Measurements from ENCODE around the gene WDR26. TPM values are rescaled to one million over a fixed set of nuclear protein-coding genes. Genes with fewer than 3 reads are reported as not detected.

The WDR26 gene
- total RNA-seq, 3 donors from 2014 or later, result 64.4 to 86.3 (median 67.4) TPM

DNA sequence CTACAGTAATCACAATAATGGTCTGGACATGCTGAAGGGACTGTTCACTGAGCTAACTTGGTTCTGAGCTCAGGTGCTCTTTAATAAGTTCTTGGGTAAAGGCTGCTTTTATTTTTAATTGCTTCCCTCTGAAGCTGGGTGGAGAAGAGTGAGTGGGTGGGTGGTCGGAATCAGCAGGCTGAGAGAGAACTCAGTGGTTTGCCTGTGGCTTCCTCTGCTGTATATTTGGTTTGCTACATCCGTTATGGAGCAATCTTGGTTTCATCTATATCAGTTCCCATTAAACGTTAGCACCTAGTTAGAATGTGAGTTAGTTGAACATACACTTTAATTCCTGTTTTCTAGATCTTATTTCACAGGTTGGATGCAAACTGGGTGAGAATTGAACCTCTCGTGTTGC is 54.6 kb downstream of the WDR26 start:
- ATAC-seq (peak; percentile 77), DNase-seq (peak in 1 of 3 donors; percentile 34)
- no peak overlapping the region for H3K4me3 ChIP-seq
- H3K4me1 ChIP-seq (ENCODE audit: low read depth), result no peaks in the 10 kb centered on the region
- H3K36me3 ChIP-seq (ENCODE audit: low read depth), result no peaks in the 10 kb centered on the region
- intact Hi-C loops (cut with DNase I, micrococcal nuclease), result no loop called here
- no peaks in the 10 kb centered on the region for H3K9me3 ChIP-seq
- TF ChIP-seq, protein P1, sequence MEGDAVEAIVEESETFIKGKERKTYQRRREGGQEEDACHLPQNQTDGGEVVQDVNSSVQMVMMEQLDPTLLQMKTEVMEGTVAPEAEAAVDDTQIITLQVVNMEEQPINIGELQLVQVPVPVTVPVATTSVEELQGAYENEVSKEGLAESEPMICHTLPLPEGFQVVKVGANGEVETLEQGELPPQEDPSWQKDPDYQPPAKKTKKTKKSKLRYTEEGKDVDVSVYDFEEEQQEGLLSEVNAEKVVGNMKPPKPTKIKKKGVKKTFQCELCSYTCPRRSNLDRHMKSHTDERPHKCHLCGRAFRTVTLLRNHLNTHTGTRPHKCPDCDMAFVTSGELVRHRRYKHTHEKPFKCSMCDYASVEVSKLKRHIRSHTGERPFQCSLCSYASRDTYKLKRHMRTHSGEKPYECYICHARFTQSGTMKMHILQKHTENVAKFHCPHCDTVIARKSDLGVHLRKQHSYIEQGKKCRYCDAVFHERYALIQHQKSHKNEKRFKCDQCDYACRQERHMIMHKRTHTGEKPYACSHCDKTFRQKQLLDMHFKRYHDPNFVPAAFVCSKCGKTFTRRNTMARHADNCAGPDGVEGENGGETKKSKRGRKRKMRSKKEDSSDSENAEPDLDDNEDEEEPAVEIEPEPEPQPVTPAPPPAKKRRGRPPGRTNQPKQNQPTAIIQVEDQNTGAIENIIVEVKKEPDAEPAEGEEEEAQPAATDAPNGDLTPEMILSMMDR (IDR thresholded peaks at IDR 0.05), result no peak

DNA sequence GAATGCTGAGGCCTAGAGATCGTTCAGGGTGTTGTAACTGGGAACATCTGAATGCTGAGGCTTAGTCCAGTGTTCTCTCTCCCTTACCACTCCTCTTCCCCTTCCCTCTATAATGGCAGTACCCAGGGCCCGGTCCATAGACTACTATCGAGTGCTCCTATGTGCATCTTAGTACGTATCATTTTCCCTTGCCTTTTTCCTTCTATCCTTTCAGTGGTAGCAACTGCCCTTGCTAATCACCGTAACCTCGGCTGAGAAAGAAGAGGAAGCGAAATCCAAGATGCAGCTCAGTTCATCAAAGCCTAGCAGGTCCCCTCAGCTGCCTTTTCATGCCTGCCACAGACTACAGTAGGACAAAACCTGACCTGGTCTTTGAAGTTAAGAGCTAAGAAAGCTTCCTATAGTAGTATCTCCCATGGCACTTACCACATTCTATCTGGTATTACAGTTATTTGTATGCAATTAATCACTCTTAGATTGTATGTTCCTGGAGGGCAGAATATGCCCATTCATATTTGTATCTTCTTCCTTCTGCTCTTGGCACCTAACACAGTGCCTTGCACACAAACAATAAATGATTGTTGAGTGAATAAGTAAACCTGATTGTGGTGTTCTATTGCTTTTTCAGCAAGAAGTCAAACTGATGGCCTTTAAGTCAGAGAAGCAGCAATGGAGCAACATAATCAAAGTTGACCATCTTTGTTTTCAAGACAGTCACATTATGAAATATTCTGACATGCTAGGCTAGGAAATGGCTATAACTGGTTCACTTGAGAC is 55.6 kb downstream of the WDR26 start:
- H3K9me3 ChIP-seq, result no peaks in the 10 kb centered on the region
- H3K4me3 ChIP-seq, result no peak overlapping the region
- ATAC-seq (no peak), DNase-seq (no peak)
- intact Hi-C loops (cut with DNase I, micrococcal nuclease), result no loop called here
- H3K4me1 ChIP-seq (ENCODE audit: low read depth), result no peaks in the 10 kb centered on the region
- TF ChIP-seq, protein P1 (IDR thresholded peaks at IDR 0.05), result no peak
- H3K36me3 ChIP-seq (ENCODE audit: low read depth), result no peaks in the 10 kb centered on the region

DNA sequence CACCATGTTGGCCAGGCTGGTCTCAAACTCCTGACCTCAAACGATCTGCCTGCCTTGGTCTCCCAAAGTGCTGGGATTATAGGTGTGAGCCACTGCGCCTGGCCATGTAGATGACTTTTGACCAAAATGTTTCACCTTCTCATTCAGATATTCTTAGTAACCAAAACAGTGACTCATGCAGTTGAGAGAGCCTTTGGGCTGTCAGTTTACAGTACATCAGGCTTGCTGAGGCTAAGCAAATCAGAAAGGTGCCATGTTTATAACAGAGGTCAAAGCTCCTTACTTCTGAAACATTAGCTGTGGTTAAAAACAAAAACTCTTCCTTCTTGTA is 57.0 kb downstream of the WDR26 start:
- Histone ChIP-seq H3K4me3 (no peak overlapping the region), H3K4me1 (ENCODE audit: low read depth) (no peaks in the 10 kb centered on the region), H3K36me3 (ENCODE audit: low read depth) (no peaks in the 10 kb centered on the region), H3K9me3 (no peaks in the 10 kb centered on the region)
- TF ChIP-seq, protein P1 (IDR thresholded peaks at IDR 0.05), result no peak
- ATAC-seq, result peak; percentile 68
- intact Hi-C loops (cut with DNase I, micrococcal nuclease), result no loop called here
- no peak for DNase-seq

DNA sequence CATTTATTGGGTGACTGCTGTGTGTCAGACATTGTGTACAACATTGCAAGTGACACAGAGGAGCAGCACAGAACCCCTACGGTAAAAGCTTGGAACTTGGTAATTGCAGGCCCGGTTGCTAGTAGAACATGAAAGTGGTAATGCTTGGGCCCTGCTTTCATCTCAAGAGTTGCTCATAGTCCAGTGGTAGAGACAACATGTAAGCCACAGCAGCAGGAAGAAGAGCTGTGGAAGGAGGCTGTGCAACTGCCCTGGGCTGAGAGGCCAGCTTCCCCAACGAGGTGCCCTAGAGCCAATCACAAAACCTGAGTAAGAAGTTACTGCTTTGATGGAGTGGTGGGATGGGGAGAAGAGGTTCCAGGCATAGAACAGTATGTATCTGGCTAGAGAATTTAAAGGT is 59.5 kb downstream of the WDR26 start:
- Histone ChIP-seq H3K36me3 (ENCODE audit: low read depth) (peaks cover 5% of the 10 kb centered on the region), H3K9me3 (no peaks in the 10 kb centered on the region), H3K4me3 (no peak overlapping the region), H3K4me1 (ENCODE audit: low read depth) (no peaks in the 10 kb centered on the region)
- DNase-seq (no peak), ATAC-seq (no peak)
- intact Hi-C loops (cut with DNase I, micrococcal nuclease), result no loop called here
- TF ChIP-seq, protein P1 (IDR thresholded peaks at IDR 0.05), result no peak

DNA sequence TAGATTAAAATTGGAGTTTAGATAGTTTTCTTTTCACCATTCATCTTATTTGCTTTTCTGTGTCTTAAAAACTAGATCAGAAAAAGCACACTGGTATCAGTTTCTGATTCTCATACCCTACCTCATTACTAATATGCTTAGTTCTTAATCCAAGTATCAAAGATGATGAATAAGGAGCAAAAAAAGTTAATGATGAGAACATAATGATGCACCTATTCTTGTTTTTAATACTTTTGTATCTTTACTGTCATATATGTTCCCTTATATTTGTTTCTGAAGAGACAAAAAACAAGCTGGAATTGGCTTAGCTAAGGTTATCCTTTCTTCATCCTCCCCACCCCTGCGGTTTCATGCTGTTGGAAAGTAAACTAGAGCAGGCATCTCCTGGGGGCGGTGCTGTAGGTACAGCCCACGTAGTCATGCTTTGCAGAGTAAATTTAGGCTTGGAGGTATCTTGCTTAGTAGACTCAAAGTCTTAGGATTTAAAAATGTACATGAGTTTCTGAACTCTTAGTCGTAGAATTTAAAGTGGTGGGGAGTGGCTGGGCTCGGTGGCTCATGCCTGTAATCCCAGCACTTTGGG is 61.5 kb downstream of the WDR26 start:
- H3K36me3 ChIP-seq (ENCODE audit: low read depth), result peaks cover 9% of the 10 kb centered on the region
- ATAC-seq, result no peak

More for the DNA sequence above, 61.5 kb downstream of the WDR26 start:
- TF ChIP-seq, protein P1 (IDR thresholded peaks at IDR 0.05), result no peak
- intact Hi-C loops (cut with DNase I, micrococcal nuclease), result no loop called here
- Histone ChIP-seq H3K9me3 (no peaks in the 10 kb centered on the region), H3K4me1 (ENCODE audit: low read depth) (no peaks in the 10 kb centered on the region), H3K4me3 (no peak overlapping the region)
- no peak for DNase-seq

Data from mucosa of descending colon (tissue), 3 donors.